HG03064 (cell line): ENCODE data around the gene CATSPERB.
"Not testable (repeated sequence)": the region's sequence is repeated elsewhere in the genome, so short reads cannot be mapped to it uniquely, and the experiment has no call there.

Experiments used
- ATAC-seq: cut with Tn5 transposase; IDR thresholded peaks from one replicate; pipeline ENCODE4 v1.9.1; 2021; ENCODE audit warnings: low read depth; ENCODE audit not compliant: unreplicated experiment

The CATSPERB gene

DNA sequence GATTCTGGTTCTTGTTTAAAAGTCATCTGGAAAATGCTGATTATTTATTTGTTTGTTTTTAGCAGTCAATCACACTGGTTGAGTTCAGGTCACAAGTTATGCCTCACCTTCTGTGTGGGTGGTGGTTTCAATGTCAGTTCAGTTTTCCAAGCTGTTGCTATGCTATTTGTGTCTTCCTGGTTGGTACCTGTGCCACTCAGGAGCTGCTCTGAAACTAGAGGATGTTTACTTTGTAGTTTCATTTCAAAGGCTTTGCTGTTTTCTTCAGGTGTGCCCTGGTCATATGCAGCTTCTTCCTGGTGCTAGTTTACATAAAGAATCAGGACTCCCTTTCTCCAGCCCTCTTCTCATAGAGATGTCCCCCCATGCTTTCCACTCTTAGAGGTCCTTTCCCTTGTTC is 146.0 kb downstream of the CATSPERB start:
- ATAC-seq = no peak

DNA sequence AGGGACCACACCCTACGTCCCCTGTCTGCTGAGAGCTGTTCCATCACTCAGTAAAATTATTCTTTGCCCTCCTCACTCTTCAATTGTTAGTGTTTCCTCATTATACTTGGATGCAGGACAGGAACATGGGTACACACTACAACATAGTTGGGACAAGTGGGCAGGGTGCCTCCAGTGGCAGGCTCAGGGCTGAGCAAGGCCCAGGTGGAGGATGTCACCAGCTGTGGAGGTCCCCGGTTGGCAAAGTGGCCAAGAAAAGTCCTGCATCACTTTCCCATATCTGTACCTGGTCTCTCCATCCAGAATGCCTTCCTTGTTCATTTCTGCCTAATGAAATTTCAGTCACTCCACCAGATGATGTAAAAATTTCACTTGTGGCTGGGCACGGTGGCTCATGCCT is 149.1 kb downstream of the CATSPERB start:
- no peak for ATAC-seq

DNA sequence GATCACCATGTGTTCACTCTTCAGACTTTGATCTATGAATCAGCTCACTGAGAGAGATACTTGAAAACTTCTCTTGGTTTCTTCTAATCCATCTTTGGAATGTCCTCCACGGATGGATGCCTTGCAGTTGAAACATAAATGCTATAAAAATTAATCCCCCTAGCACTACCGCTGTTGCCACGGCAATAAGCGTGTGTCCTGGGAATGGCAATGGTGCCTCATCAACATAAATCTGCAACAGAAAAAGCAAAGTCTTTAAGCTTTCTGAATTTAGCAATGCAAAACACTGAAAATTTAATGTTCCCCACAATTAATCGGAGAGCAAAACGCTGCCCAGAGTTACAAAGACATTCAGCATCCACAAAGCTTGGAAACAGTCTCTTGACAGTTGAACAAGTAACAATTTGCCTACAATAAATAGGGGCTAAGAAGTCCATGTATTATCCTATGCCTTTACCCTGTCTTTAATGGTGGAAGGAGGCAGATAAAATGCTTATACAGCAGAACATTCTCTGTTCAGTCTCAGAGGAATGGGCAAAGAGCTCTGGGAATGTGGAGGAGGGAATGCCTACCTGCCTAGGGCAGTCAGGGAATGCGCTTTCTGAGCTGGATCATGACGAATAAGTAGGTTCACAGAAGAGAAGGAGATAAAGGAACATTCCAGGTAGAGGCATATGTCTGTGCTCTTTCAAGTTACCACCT is 150.9 kb downstream of the CATSPERB start:
- ATAC-seq = no peak

DNA sequence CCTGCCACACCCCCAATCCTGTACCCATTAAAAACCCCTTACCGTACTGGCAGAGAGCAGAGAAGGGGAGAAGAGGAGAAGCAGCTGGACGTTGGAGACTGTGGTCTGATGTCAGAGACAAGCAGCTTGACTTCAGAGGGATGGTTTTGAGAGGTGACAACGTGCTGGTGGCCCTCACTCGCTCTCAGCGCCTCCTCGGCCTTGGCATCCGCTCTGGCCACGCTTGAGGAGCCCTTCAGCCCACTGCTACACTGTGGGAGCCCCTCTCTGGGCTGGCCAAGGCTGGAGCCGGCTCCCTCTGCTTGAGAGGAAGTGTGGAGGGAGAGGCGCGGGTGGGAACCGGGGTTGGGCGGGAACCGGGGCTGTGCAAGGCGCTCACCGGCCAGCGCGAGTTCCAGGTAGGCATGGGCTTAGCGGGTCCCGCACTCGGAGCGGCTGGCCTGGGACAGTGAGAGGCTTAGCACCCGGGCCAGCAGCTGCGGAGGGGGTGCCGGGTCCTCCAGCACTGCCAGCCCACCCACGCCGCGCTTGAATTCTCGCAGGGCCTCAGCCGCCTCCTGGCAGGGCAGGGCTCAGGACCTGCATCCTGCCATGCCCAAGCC is 154.2 kb downstream of the CATSPERB start:
- no peak for ATAC-seq

DNA sequence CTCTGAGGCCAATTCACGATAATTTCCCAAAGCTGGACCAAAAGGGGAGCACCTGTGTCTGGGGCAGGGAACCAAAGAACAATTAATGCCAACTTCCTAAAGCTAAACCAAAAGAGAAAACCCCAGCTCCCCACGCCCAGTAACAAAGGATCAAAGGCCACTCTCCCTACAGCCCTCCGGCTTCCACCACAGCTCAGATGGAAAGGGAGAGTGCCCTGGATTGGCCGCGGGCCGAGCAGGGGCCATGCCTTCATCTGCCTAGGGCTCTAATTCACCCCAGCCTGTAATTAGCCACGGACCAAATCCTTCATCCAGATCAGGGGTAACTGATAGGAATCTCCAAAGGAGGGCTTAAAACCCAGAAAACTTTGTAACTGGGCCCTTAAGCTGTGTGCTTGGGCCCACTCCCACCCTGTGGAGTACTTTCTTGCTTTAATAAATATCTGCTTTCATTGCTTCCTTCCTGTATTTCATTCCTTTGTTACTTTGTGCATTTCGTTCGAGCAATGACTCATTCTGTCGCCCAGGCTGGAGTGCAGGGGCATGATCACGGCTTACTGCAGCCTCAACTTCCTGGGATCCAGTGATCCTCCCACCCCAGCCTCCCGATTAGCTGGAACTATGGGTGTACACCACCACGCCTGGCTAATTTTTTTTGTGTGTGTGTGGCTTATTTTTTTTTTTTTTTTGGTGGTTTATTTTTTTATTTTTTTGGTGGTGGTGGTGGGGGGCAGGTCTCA is 156.2 kb downstream of the CATSPERB start:
- no peak for ATAC-seq

GRCh38 chr14:91573894-91574837 is 157.7 kb downstream of the CATSPERB start:
- no peak for ATAC-seq

- ATAC-seq = no peak
Measured at GRCh38 chr14:91573528-91573893, 158.4 kb downstream of the CATSPERB start.

- no peak for ATAC-seq
Measured at GRCh38 chr14:91570021-91570420, 161.9 kb downstream of the CATSPERB start.

GRCh38 chr14:91569301-91569700 is 162.6 kb downstream of the CATSPERB start:
- no peak for ATAC-seq

DNA sequence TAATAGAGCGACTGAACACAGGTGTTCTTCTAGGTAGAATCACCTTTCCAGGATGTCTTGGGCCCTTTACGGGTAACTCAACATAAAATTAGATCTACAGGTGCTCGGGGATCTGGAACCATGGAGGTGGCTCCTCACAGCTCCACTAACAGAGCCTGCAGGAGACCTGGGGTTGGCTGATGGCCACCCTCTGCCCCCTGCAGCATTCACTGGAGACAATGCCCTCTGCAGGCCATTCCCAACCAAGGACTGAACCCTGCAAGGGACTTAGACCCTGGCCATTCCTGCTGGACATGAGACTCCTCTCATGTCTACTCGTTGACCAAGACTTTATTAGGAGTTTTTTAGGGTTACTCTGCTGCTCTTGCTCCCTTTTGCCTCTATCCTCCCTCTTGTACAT is 163.3 kb downstream of the CATSPERB start:
- no peak for ATAC-seq

DNA sequence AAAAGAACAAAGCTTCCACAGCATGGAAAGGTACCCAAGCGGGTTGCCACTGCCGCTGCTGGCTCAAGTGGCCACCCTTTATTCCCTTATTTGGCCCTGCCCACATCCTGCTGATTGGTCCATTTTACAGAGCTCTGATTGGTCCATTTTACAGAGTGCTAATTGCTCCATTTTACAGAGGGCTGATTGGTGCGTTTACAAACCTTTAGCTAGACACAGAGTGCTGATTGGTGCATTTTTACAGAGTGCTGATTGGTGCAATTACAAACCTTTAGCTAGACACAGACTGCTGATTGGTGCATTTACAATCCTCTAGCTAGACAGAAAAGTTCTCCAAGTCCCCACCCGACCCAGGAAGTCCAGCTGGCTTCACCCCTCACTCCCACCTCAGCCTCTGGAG is 164.1 kb downstream of the CATSPERB start:
- ATAC-seq = not testable (repeated sequence)

DNA sequence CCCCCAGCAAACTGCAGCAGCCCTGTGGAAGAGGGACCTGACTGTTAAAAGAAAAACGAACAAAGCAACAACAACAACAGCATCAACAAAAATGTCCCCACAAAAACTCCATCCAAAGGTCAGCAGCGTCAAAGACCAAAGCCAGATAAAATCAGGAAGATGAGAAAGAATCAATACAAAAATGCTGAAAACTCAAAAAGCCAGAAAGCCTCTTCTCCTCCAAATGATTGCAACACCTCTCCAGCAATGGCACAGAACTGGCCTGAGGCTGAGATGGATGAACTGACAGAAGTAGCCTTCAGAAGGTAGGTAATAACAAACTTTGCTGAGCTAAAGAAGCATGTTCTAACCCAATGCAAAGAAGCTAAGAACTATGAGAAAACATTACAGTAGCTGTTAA is 176.4 kb downstream of the CATSPERB start:
- ATAC-seq = no peak

GRCh38 chr14:91554535-91555332 is 177.2 kb downstream of the CATSPERB start:
- ATAC-seq = no peak

DNA sequence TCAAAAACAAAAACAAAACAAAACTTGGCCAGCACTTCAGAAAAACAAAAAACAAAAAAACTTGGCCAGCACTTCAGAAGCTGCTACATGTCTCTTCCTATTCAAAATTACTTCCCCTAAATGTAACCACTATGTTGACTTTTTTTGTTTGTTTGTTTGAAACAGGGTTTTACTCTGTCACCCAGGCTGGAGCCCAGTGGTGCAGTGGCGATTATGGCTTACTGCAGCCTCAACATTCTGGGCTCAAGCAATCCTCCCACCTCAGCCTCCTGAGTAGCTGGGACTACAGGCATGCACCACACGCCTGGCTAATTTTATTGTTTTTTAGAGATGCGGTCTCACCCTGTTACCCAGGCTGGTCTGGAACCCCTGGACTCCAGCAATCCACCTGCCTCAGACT is 183.8 kb downstream of the CATSPERB start:
- ATAC-seq = no peak

- no peak for ATAC-seq
Measured at GRCh38 chr14:91545946-91546716, 185.8 kb downstream of the CATSPERB start.

DNA sequence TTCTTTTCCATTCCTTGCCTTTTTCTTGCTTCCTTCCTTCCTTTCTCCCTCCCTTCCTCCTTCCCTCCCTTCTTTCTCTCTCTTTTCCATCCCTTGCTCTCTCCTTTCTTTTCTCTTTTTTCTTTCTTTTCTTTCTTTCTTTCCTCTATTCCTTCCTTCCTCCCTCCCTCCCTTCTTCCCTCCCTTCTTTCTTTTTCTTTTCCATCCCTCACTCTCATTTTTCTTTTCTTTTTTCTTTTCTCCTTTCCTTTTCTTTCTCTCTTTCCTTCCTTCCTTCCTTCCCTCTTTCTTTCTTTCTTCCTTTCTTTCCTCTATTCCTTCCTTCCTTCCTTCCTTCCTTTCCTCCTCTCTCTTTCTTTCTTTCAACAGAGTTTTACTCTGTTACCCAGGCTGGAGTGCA is 186.7 kb downstream of the CATSPERB start:
- ATAC-seq = no peak

- no peak for ATAC-seq
Measured at GRCh38 chr14:91536327-91536726, 195.6 kb downstream of the CATSPERB start.

DNA sequence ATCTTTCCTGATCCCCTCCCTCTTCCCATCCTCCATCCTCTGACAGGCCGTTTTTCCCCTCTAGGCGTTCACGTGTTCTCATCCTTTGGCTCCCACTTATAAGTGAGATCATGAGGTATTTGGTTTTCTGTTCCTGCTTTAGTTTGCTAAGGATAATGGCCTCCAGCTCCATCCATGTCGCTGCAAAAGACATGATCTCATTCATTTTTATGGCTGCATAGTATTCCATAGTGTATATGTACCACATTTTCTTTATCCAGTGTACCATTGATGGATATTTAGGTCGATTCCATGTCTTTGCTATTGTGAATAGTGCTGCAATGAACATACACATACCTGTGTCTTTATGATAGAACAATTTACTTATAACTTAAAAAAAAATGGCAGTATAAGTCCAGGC is 197.8 kb downstream of the CATSPERB start:
- not testable (repeated sequence) for ATAC-seq

- no peak for ATAC-seq
Measured at GRCh38 chr14:91533623-91534022, 198.3 kb downstream of the CATSPERB start.
